GM18499 (cell line): ENCODE data around the gene MATN1.
"Not testable (repeated sequence)": the region's sequence is repeated elsewhere in the genome, so short reads cannot be mapped to it uniquely, and the experiment has no call there.

ENCODE experiments used
- ATAC-seq: cut with Tn5 transposase; IDR thresholded peaks from one replicate; pipeline ENCODE4 v1.9.1; 2021; ENCODE audit warnings: moderate number of reproducible peaks; ENCODE audit not compliant: insufficient read depth, unreplicated experiment

The MATN1 gene

DNA sequence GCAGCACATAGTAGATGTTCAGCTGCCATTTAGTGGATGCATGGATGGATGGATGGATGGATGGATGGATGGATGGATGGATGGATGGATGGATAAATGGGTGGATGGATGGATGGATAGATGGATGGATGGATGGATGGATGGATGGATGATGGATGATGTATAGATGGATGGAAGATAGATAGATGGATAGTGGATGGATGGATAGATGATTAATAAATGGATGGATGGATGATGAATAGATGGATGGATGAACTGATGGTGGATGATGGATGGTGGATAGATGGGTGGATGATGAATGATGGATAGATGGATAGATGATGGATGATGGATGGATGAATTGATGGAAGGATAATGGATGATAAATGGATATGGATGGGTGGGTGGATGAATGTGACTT is 20.6 kb downstream of the MATN1 start:
- ATAC-seq = no peak

DNA sequence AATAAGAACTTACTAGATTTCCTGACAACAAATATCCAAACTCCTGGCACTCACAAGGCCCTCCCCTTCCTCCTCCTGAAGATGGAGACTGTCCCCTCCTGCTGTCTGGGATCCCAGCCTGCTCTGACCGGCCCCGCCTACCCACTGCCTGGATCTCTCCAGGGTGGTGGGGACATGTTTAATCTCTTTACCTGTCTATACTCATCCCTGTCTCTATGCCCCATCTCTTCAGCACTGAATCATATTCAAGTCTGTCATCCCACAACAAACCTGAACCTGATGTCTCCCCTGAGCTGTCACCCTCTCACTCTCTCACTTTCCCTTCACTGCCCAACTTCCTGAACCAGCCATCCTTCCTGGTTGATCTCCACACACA is 22.1 kb downstream of the MATN1 start:
- no peak for ATAC-seq

DNA sequence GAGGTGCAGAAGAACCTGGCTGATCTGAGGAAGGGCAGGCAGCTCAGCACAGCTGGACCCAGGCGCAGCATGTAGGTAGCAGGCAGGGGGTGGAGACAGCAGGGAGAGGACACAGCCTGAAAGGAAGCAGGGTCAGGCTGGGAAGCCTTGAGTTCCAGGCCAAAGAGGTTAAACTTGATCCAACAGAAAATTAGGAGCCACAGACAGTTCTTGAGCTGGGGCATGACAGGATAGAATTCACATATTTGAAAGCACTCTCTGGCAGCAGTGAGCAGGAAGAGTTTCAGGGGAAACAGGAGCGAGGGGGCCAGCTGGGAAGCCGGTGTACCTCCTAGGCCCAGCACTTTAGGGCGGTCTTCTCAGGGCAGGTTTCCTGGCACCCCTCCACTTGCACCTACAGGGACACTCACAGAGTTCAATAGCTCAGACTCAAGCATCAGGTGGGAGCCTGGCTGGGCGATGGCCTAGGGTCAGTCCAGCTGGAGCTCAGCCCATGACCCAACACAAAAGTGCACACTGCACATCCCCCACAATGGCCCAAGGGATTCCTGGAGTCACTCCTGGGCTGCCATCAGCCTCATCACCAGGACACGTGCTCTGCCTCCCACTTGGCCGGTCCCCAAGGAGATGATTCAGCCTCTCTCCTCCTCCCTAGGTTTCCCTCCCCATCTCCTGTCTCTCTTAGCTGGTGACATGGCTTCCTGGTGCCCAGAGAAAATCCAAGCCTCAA is 22.7 kb downstream of the MATN1 start:
- no peak for ATAC-seq

DNA sequence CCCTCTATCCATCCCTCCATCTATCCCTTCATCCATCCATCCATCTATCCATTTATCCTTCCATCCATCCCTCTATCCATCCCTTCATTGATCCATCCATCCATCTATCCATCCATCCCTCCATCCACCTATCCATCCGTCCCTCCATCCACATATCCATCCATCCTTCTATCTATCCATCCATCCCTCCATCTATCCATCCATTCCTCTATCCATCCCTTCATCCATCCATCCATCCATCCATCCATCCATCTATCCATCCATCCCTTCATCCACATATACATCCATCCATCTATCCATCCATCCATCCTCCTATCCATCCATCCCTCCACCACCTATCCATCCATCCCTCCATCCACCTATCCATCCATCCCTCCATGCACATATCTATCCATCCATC is 23.6 kb downstream of the MATN1 start:
- no peak for ATAC-seq

DNA sequence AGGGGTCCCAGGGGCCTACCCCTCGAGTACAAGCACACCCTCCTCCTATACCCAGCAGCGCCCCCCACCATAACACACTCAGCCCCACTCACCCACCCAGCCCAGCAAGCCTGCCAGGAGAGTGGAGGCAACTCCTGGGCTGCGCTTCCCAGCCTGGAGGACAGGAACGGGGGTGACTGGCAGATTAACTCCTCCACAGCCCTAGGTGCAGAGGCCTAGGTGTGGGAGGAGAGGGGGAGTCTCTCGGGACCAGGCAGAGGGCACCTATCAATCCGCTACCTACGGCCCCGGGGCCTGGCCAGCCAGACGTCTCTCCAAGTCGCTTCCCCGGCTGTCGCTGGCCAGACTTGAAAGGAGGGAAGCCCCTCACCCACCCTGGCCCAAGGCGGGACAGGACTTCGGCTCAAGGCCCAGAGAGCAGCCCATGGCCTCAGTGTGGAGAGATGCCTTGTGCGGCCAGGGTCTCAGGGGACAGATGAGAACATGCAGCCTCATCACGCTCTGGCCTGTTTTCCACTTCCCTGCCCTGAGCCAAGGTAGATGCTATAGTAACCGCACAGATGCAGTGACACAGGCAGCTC is 24.9 kb downstream of the MATN1 start:
- no peak for ATAC-seq

DNA sequence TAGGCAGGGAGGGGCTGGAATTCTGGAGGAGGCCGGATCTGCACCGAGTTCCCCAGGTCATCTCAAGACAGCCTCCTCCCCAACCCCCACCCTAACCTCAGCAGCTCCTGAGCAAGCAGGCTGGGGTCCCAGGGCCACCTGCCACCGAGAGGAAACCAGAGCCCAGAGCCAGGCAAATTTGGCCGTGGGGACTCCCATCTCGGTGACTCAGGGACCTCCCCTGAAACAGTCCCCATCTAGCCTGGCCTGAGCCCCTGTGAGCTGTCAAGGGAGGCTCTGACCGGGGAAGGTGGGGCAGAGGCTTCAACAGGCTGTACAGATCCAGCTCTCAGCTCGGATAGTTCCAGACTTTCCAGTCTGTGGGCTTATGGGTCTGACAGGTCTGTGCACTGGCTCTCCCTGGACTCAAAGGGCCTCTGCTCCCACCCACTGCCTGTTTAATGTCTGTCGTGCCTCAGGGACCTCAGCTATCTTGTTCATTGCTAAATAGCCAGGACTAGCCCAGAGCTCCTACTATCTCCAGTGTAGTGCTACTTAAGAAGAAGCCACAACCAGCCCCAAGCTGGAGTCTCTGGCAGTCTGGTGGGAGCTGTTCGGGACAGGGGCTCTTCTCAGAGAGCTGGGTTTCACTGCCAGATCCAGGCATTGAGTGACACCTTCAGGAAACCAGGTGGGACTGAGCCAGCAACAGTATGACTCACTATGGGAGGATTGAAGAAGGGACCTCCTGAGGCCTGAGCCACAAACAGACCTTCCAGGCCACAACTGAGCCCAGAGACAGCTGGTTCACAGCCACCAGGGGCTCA is 25.6 kb downstream of the MATN1 start:
- no peak for ATAC-seq

DNA sequence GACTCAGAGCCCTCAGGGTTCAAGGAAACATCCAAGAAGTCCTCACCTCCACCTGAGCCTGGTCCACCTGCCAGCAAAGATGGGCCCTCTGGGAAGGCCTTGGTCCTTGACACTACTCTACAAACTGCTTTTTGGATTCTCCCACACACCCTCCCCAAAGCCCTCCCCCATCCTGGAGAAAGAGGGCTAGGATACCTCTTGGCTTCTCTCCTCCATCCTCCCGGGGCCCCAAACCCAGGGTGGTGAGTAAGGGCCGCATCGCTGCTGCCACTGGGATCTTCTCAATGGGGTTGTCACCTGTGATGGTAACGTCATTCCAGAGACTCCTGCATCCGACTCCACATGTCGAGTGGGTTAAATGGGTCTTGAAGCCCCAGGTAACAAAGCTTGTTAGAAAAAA is 26.6 kb downstream of the MATN1 start:
- no peak for ATAC-seq

DNA sequence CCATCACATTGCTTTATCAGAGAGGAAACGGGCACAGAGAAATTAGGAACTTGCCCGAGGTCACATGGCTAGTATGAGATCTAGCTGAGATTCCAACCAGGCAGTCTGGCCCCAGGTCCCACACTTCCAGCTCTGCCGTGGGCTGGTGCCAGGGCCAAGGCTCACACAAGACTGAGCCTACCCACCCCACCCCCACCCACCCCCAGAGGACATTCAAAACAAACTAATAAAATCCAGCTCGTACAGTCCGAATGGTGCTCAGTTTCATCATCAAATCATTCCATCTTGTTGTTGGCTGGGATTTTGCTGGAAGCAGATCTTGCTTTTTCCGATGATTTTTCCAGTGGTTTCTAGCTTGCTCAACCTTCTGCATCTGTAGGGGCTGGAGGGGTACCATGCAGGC is 27.9 kb downstream of the MATN1 start:
- no peak for ATAC-seq

DNA sequence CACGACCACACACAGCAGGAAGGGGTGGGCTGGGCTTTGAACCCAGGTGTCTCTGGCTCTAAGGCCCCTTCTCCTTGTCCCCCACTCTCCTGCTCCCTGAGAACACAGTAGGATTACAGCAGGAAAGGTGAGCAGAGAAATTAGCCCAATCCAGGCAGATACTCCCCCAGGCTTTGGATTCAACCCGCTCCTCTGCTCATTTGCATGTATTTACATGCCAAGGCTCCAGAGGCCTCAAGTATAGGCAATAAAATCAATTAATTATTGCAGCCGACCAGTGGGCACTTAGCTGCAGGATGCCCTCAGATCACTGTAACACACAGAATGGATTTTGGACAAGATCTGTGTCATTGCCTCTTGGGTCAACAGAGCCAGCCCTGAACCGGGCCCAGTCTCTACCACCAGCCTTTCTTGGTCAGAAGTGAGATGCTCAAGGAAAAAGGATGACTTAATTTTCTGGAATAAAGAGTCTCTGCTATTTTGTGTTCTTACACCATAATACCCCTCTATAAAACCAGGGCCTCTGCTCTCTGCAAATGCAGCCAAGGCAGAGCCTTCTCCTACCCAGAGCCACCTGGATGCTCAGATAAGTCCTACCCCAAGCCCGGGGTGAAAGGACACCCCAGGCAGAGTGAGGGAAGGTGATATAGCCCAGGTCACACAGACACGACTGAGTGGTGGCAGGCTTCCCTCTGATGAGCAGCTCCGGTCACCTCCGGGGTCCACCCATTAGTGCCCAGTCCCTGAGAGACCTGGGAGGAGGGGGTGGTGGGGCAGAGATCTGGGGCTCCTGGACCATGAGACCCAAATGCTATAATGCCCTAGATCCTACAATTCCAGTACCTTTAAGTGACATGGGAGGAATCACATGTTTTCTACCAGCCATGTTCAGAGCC is 28.9 kb downstream of the MATN1 start:
- ATAC-seq = no peak

DNA sequence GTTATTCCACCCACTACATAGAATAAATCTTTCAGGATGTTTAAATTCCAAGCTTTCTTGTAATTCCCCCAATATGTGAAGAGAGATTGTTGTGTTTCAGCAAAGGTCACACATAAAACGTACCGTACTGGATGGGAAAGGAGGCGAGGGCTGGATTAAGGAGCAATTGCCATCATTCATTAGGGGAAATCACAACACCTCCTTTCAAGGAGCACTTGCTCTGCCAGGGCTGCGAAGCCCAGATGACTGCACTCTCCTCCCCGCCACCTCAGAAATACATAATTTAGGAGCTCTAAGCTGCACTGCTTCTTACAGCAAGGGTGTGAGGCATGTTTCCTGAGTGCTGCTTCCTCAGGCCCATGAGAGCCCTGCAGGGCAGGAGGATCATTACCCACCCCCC is 29.6 kb downstream of the MATN1 start:
- no peak for ATAC-seq

DNA sequence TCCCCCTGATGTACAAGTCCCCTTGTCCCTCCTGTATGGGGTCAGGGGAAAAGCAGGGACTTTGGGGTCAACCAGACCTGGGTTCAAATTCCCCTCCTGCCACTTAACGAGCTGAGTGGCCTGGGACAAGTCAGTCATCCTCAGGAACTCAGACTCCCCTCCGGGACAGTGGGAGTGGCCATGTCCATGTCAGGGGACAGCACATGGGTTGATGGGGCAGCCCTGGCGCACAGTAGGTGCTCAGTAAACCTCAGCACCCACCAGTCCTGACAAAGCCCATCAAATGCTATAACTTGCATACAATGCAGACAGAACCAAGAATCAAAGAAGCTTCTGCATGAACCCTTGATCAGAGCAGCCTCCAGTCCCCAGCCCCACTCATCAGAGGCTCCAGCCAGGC is 30.0 kb downstream of the MATN1 start:
- ATAC-seq = no peak

DNA sequence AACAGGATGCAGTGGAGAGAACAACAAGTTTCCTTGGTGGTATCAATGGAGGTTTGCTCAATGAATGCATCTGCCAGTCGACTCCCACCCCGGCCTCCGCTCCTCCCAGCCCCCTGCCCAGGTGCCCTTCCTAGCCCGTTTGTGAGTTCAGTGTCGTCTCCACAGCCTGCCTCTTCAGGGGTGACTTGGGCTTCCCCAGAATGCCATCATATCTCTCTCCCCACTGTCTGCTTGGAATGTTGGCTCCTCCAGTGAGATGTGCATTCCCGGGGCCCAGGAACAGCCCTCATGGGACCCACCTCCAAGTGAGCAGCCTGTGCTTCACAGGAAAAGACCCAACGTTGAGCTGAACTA is 30.5 kb downstream of the MATN1 start:
- ATAC-seq = no peak

DNA sequence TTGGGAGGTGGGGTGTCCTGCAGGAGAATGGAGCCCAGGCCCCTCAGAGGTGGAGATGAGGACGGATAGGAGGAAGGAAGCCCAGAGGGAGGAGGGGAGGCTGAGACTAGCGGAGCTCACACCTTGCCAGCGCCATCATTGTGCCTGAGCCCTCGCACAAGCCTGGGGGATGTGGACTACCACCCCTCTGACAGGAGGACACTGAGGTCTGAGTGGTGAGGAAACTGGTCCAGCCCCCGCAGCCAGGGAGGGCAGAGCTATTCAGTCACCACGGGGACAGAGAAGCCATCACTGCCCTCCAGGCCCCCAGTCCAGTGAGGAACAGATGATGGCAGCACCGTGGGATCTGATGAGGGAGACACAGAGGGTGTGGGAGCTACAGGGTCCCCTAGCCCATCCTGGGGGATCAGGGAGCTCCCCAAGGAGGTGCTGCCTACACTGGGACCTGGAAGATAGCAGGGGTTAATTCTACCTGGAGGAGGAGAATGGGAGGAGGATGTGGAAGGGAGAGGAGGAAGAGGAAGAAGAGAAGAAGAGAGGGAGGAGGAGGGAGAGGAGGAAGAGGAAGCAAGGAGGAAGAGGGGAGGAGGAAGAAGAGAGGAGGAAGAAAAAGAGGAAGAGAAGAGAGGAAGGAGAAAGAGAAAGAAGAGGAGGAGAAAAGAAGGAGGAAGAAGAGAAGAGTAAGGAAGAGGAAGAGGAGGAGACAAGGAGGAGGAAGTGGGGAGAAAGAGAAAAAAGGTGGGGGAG is 31.0 kb downstream of the MATN1 start:
- no peak for ATAC-seq

DNA sequence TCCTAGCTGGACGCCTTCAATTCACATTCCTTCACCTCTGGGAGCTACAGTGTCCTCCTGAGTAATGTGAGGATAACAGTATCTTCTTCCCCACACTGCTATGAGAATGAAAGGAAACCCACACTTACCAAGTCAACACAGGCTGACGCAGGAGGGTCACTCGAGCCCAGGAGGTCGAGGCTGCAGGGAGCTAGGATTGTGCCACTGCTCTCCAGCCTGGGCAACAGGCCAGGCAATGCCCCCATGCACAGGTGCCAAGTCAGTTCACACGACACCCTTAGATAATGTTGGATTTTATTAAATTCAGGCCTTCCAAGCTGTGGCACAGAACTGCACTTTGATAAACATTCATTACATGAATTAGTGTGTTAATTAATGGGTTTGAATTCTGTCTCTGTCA is 31.9 kb downstream of the MATN1 start:
- ATAC-seq = no peak

DNA sequence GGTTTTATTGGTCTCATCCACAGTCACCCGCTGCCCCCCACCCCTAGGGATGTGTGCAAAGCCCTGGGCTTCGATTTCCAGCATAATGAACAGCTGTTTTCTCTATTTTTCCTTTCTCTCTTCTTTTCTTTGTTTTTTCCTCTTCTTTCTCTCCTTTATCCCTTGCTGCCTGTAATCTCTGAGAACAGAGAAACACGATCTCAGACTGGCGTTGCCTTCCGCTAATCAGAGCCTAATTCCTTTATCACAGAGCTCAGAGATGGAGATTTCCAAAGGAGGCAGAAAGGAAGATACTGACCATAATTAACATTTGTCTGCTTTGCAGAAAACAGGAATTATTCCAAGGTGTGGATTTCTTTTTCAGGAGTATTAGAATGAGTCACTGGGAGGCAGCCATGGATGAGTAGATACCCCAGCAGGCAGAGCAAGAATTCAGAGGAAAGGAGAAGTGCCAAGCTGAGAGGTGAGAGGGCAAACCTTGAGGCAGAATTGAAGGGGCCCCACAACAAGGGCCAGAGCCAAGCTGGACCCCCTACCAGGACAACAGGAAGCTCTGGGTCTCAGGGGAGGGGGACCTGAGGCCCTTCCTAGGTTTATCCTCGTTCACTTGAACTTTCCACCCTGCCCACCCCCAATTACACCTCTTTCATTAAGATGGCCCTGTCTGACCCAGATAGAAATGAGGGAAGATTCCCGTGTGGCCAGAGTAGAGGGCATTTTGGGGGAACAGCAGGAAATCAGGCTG is 33.3 kb downstream of the MATN1 start:
- no peak for ATAC-seq

DNA sequence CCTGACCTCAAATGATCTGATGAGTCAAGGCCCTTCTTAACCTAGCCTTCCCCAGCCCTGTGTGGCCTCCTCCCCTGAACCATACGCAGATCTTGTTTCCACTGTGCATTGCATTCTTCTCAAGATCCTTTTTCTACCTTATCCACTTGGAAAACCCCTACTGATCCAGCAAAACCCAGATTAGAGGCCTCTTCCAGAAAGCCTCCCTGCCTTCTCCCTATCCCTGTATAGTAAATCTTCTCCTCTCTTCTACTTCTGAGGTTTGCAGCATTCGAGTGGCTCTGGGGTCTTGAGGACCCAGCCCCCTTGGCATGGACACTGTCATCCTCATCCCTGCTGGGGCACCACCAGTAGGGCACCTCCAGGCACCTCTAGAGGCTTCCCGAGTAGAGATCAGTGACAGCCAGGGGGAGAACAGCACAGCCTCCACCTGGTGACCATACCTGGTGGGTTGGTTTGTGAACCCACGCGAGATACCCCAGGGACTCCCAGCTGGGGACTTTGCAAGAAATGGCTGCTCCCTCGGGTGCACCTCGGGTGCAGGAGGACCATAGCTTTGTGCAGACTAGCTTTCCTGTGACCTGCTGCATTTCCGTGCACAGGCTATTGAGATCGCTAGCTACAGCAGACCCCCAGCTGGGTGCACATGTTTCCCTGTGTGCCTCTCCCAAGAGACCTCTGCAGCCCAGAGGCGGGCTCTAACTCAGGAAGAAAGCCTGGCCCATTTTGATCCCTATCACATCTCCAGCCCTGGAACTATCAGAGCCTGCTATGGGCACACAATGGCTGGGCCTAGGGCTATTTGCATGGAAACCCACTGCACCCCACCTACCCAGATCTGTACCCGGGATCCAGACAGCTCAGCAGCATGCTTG is 34.2 kb downstream of the MATN1 start:
- no peak for ATAC-seq

DNA sequence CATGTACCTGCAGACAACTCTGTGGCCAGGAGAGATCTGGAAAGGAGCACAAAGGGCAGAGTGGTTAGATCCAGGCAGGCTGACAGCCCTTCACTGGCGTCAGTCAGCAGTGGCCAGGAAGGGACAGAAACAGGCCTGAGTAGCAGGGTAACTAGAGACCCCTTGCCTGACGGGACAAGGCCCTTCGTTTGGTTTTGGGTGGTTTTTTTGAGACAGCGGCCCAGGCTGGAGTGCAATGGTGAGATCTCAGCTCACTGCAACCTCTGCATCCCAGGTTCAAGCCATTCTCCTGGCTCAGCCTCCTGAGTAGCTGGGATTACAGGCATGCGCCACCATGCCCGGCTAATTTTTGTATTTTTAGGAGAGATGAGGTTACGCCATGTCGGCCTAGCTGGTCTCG is 34.9 kb downstream of the MATN1 start:
- not testable (repeated sequence) for ATAC-seq

DNA sequence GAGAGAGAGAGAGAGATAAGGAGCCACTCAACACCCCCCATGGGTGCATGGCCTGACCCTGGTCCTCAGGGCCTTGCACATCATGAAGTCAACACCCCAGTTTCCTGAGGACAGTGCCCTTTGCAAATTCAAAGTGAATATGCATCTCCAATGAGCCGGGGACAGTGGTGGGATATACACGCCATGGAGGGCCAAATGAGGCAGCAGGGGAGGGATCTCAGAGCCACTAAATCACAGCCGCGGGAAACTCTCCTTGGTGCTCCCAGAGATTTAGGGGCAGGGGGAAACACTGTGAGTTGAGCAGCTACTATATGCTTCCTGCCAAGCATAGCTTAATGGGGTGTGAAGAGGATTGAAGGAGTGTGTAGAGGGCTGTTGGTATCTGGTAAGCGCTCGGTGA is 35.5 kb downstream of the MATN1 start:
- ATAC-seq = no peak
